WTC11 (cell line): ENCODE data around the gene AURKB. TPM values are rescaled to one million over a fixed set of nuclear protein-coding genes. Genes with fewer than 3 reads are reported as not detected.

Source experiments
- ELF4 ChIP-seq: sonication (generic); formaldehyde crosslinking; IDR thresholded peaks from 2 replicates; pipeline ENCODE4 v1.8.1; 2022; ENCODE audit warnings: low read depth, mild to moderate bottlenecking, moderate library complexity, missing genetic modification reagents
- ESRRA ChIP-seq: sonication (generic); formaldehyde crosslinking; IDR thresholded peaks from 2 replicates; pipeline ENCODE4 v1.8.1; 2022; ENCODE audit warnings: mild to moderate bottlenecking, missing genetic modification reagents, borderline replicate concordance
- ETV6 ChIP-seq: sonication (generic); formaldehyde crosslinking; IDR thresholded peaks from 2 replicates; pipeline ENCODE4 v1.8.1; 2022; ENCODE audit warnings: mild to moderate bottlenecking, missing genetic modification reagents
- FOXK1 ChIP-seq: sonication (generic); formaldehyde crosslinking; IDR thresholded peaks from 2 replicates; pipeline ENCODE4 v1.8.0; 2022; ENCODE audit warnings: mild to moderate bottlenecking, moderate library complexity, missing genetic modification reagents
- GRHL2 ChIP-seq: fragments of 250-450 bp; sonication (Bioruptor Pico); IDR thresholded peaks from 2 replicates; pipeline ENCODE4 v1.8.0; 2022; ENCODE audit warnings: mild to moderate bottlenecking, moderate library complexity; ENCODE audit not compliant: insufficient replicate concordance, severe bottlenecking
- MXD4 ChIP-seq: fragments of 250-450 bp; sonication (Bioruptor Pico); IDR thresholded peaks from 2 replicates; pipeline ENCODE4 v1.8.0; 2021; ENCODE audit warnings: mild to moderate bottlenecking, moderate library complexity, borderline replicate concordance
- NFATC4 ChIP-seq: fragments of 250-450 bp; sonication (Bioruptor Pico); IDR thresholded peaks from 2 replicates; pipeline ENCODE4 v1.9.0; 2021; ENCODE audit warnings: mild to moderate bottlenecking
- NFE2L1 ChIP-seq: sonication (generic); formaldehyde crosslinking; IDR thresholded peaks from 2 replicates; pipeline ENCODE4 v1.8.1; 2023; ENCODE audit warnings: missing genetic modification reagents
- NR3C1 ChIP-seq: sonication (generic); formaldehyde crosslinking; conservative IDR thresholded peaks from 2 replicates; pipeline ENCODE4 v1.8.1; 2023; ENCODE audit warnings: low read depth, mild to moderate bottlenecking, missing genetic modification reagents
- OVOL2 ChIP-seq: fragments of 250-450 bp; sonication (Bioruptor Pico); IDR thresholded peaks from 2 replicates; pipeline ENCODE4 v1.9.0; 2021; ENCODE audit warnings: mild to moderate bottlenecking, borderline replicate concordance
- SMAD3 ChIP-seq: sonication (generic); formaldehyde crosslinking; IDR thresholded peaks from 2 replicates; pipeline ENCODE4 v1.8.0; 2022; ENCODE audit warnings: missing genetic modification reagents, mild to moderate bottlenecking, borderline replicate concordance
- SP1 ChIP-seq: sonication (generic); formaldehyde crosslinking; conservative IDR thresholded peaks from 2 replicates; pipeline ENCODE4 v1.8.1; 2022; ENCODE audit warnings: missing genetic modification reagents
- TEAD4 ChIP-seq: sonication (generic); formaldehyde crosslinking; IDR thresholded peaks from 2 replicates; pipeline ENCODE4 v1.8.0; 2022; ENCODE audit warnings: mild to moderate bottlenecking, missing genetic modification reagents
- ZNF138 ChIP-seq: sonication (generic); formaldehyde crosslinking; conservative IDR thresholded peaks from 2 replicates; pipeline ENCODE4 v1.8.1; 2022; ENCODE audit warnings: mild to moderate bottlenecking, moderate library complexity, missing genetic modification reagents
- ZNF219 ChIP-seq: sonication (generic); formaldehyde crosslinking; IDR thresholded peaks from 2 replicates; pipeline ENCODE4 v1.8.0; 2023; ENCODE audit warnings: missing genetic modification reagents, mild to moderate bottlenecking, borderline replicate concordance
- ZNF396 ChIP-seq: fragments of 250-450 bp; sonication (Bioruptor Pico); IDR thresholded peaks from 2 replicates; pipeline ENCODE4 v1.8.0; 2021; ENCODE audit warnings: mild to moderate bottlenecking, moderate library complexity, borderline replicate concordance
- ZNF416 ChIP-seq: fragments of 250-450 bp; sonication (Bioruptor Pico); IDR thresholded peaks from 2 replicates; pipeline ENCODE4 v1.9.0; 2021; ENCODE audit warnings: mild to moderate bottlenecking, inconsistent platforms
- ZNF671 ChIP-seq: fragments of 250-450 bp; sonication (Bioruptor Pico); IDR thresholded peaks from 2 replicates; pipeline ENCODE4 v1.8.0; 2021; ENCODE audit warnings: mild to moderate bottlenecking
- total RNA-seq: library from RNA; stranded (reverse); gene quantifications from 3 replicates; pipeline ENCODE4 v1.2.3, GENCODE V29; 2021
- TF ChIP-seq, protein P1 (sequence below): fragments of 250-450 bp; sonication (Bioruptor Pico); IDR thresholded peaks from 2 replicates; pipeline ENCODE4 v1.9.0; 2021; ENCODE audit warnings: mild to moderate bottlenecking
- TF ChIP-seq, protein P2 (sequence below): fragments of 250-450 bp; sonication (Bioruptor Pico); conservative IDR thresholded peaks from 2 replicates; pipeline ENCODE4 v1.9.0; 2021; ENCODE audit warnings: mild to moderate bottlenecking
- TF ChIP-seq, protein P3 (sequence below): sonication (generic); formaldehyde crosslinking; IDR thresholded peaks from 2 replicates; pipeline ENCODE4 v1.8.1; 2022; ENCODE audit warnings: low read depth, mild to moderate bottlenecking, moderate library complexity, missing genetic modification reagents, borderline replicate concordance
- TF ChIP-seq, protein P4 (sequence below): sonication (generic); formaldehyde crosslinking; IDR thresholded peaks from 2 replicates; pipeline ENCODE4 v1.8.0; 2022; ENCODE audit warnings: mild to moderate bottlenecking, missing genetic modification reagents
- TF ChIP-seq, protein P5 (sequence below): sonication (generic); formaldehyde crosslinking; IDR thresholded peaks from 2 replicates; pipeline ENCODE4 v1.8.1; 2023; ENCODE audit warnings: mild to moderate bottlenecking, missing genetic modification reagents, moderate library complexity
- TF ChIP-seq, protein P6 (sequence below): sonication (generic); formaldehyde crosslinking; conservative IDR thresholded peaks from 2 replicates; pipeline ENCODE4 v1.8.1; 2022; ENCODE audit warnings: mild to moderate bottlenecking, missing genetic modification reagents
- TF ChIP-seq, protein P7 (sequence below): fragments of 250-450 bp; sonication (Bioruptor Pico); IDR thresholded peaks from 2 replicates; pipeline ENCODE4 v1.9.0; 2021; ENCODE audit warnings: mild to moderate bottlenecking
- TF ChIP-seq, protein P8 (sequence below): sonication (generic); formaldehyde crosslinking; IDR thresholded peaks from 2 replicates; pipeline ENCODE4 v1.8.0; 2022; ENCODE audit warnings: mild to moderate bottlenecking, missing genetic modification reagents
- TF ChIP-seq, protein P9 (sequence below): sonication (generic); formaldehyde crosslinking; IDR thresholded peaks from 2 replicates; pipeline ENCODE4 v1.8.0; 2022; ENCODE audit warnings: mild to moderate bottlenecking, missing genetic modification reagents

The AURKB gene
- total RNA-seq, 1 experiment from 2014 or later: 215 TPM

DNA sequence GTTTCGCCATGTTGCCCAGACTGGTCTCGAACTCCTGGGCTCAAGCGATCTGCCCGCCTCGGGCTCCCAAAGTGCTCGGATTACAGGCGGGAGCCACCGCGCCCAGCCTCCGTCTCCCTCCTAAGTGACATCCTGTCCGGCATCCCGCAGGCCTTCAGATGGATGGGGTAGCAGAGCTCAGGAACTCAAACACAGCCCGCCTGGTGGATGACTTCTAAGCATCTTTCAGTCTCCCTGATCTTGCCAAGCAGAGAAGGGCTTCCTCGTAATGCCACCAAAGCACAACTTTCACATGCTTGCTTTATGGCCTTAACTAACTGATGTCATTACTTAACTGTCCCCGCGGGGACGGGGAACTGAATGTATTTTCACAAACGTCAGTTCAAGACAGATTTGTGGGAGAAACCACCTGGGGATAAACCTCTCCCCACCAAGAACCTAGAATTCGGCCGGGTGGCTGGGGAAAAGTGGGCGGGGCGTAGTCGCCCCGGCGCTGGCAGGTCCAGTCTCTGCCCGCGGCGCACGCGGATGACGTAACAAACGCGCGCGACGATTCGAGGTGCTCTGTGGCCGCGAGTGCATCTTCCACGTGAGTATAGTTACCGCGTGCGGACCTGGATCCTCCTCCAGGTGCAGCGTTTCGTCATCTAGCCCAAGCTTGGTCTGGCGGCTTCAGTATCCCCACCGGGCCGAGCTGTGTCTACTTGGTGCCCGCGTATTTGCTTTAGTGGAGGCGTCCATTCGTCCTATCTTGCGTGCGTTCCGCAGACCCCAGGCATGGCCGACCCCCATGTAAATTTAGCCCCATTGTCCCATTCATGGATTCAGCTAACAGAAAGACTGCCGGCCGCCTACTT lies 38.6 kb upstream of the AURKB start, which contains the start of gene PFAS (continued):
- TF ChIP-seq, protein P1, sequence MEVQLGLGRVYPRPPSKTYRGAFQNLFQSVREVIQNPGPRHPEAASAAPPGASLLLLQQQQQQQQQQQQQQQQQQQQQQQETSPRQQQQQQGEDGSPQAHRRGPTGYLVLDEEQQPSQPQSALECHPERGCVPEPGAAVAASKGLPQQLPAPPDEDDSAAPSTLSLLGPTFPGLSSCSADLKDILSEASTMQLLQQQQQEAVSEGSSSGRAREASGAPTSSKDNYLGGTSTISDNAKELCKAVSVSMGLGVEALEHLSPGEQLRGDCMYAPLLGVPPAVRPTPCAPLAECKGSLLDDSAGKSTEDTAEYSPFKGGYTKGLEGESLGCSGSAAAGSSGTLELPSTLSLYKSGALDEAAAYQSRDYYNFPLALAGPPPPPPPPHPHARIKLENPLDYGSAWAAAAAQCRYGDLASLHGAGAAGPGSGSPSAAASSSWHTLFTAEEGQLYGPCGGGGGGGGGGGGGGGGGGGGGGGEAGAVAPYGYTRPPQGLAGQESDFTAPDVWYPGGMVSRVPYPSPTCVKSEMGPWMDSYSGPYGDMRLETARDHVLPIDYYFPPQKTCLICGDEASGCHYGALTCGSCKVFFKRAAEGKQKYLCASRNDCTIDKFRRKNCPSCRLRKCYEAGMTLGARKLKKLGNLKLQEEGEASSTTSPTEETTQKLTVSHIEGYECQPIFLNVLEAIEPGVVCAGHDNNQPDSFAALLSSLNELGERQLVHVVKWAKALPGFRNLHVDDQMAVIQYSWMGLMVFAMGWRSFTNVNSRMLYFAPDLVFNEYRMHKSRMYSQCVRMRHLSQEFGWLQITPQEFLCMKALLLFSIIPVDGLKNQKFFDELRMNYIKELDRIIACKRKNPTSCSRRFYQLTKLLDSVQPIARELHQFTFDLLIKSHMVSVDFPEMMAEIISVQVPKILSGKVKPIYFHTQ (CRISPR knock-in tag): no peak
- TF ChIP-seq ZNF138 (CRISPR knock-in tag): no peak
- TF ChIP-seq ZNF396 (CRISPR knock-in tag): no peak
- TF ChIP-seq FOXK1: peak; percentile 93; the same call in 1 of the 2 replicates
- TF ChIP-seq ZNF219 (CRISPR knock-in tag): no peak
- TF ChIP-seq ZNF671 (CRISPR knock-in tag): no peak
- no peak; the same call in 1 of the 2 replicates for TF ChIP-seq NFE2L1 (CRISPR knock-in tag)
- TF ChIP-seq, protein P2, sequence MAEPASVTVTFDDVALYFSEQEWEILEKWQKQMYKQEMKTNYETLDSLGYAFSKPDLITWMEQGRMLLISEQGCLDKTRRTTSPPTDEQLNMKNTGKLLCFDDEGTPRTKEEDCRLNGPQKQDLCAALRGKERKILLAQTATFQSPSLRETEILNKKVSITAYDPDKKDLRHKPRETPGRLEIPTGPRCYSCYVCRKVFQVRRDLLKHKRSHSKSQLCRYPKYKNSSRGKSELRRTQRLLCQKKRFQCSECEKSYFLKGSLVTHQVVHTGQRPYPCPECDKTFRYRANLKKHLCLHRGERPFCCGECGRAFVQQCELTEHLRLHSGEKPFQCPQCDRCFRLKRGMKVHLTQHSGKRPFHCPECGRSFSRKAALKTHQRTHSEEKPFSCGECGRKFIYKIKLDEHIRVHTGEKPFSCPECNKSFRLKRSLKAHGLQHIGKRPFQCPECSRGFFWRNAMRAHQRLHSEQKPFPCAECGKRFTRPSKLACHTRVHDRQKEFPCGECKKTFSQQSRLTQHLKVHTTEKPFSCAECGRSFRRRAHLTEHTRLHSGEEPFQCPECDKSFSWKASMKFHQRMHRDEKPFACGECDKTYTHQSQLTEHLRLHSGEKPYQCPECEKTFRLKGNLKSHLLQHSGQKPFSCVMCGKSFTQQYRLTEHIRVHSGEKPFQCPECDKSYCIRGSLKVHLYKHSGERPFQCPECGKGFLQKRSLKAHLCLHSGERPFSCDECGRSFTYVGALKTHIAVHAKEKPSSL: no peak
- no peak for TF ChIP-seq ZNF416
- TF ChIP-seq NR3C1 (CRISPR knock-in tag): no peak
- TF ChIP-seq ETV6 (CRISPR knock-in tag): no peak
- no peak for TF ChIP-seq GRHL2 (CRISPR knock-in tag)
- no peak for TF ChIP-seq ELF4 (CRISPR knock-in tag)
- TF ChIP-seq MXD4: no peak
- TF ChIP-seq, protein P3, sequence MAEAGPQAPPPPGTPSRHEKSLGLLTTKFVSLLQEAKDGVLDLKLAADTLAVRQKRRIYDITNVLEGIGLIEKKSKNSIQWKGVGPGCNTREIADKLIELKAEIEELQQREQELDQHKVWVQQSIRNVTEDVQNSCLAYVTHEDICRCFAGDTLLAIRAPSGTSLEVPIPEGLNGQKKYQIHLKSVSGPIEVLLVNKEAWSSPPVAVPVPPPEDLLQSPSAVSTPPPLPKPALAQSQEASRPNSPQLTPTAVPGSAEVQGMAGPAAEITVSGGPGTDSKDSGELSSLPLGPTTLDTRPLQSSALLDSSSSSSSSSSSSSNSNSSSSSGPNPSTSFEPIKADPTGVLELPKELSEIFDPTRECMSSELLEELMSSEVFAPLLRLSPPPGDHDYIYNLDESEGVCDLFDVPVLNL (CRISPR knock-in tag): no peak
- TF ChIP-seq SP1: peak; percentile 84
- no peak for TF ChIP-seq ESRRA (CRISPR knock-in tag)
- TF ChIP-seq, protein P4, sequence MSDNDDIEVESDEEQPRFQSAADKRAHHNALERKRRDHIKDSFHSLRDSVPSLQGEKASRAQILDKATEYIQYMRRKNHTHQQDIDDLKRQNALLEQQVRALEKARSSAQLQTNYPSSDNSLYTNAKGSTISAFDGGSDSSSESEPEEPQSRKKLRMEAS (CRISPR knock-in tag): peak; percentile 97
- no peak for TF ChIP-seq NFATC4
- TF ChIP-seq OVOL2: no peak
- TF ChIP-seq, protein P5, sequence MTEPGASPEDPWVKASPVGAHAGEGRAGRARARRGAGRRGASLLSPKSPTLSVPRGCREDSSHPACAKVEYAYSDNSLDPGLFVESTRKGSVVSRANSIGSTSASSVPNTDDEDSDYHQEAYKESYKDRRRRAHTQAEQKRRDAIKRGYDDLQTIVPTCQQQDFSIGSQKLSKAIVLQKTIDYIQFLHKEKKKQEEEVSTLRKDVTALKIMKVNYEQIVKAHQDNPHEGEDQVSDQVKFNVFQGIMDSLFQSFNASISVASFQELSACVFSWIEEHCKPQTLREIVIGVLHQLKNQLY (CRISPR knock-in tag): no peak
- TF ChIP-seq, protein P6, sequence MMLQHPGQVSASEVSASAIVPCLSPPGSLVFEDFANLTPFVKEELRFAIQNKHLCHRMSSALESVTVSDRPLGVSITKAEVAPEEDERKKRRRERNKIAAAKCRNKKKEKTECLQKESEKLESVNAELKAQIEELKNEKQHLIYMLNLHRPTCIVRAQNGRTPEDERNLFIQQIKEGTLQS (CRISPR knock-in tag): no peak
- TF ChIP-seq, protein P7, sequence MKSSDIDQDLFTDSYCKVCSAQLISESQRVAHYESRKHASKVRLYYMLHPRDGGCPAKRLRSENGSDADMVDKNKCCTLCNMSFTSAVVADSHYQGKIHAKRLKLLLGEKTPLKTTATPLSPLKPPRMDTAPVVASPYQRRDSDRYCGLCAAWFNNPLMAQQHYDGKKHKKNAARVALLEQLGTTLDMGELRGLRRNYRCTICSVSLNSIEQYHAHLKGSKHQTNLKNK: no peak
- TF ChIP-seq, protein P8, sequence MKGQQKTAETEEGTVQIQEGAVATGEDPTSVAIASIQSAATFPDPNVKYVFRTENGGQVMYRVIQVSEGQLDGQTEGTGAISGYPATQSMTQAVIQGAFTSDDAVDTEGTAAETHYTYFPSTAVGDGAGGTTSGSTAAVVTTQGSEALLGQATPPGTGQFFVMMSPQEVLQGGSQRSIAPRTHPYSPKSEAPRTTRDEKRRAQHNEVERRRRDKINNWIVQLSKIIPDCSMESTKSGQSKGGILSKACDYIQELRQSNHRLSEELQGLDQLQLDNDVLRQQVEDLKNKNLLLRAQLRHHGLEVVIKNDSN (CRISPR knock-in tag): 0 out of 2 replicates have a peak, but pooled peaks have one; percentile 37
- peak; percentile 66; the same call in 1 of the 2 replicates for TF ChIP-seq SMAD3
- TF ChIP-seq, protein P9, sequence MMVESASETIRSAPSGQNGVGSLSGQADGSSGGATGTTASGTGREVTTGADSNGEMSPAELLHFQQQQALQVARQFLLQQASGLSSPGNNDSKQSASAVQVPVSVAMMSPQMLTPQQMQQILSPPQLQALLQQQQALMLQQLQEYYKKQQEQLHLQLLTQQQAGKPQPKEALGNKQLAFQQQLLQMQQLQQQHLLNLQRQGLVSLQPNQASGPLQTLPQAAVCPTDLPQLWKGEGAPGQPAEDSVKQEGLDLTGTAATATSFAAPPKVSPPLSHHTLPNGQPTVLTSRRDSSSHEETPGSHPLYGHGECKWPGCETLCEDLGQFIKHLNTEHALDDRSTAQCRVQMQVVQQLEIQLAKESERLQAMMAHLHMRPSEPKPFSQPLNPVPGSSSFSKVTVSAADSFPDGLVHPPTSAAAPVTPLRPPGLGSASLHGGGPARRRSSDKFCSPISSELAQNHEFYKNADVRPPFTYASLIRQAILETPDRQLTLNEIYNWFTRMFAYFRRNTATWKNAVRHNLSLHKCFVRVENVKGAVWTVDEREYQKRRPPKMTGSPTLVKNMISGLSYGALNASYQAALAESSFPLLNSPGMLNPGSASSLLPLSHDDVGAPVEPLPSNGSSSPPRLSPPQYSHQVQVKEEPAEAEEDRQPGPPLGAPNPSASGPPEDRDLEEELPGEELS: peak; percentile 15; the same call in 1 of the 2 replicates
- 0 out of 2 replicates have a peak, but pooled peaks have one; percentile 57 for TF ChIP-seq TEAD4 (CRISPR knock-in tag)
